ENCODE measurements around the gene CALHM5. TPM values are rescaled to one million over a fixed set of nuclear protein-coding genes. Genes with fewer than 3 reads are reported as not detected.

CALHM5 gene
- total RNA-seq, 2 donors from 2014 or later = 0.32 to 1.8 TPM

- H3K9me3 ChIP-seq = no peaks in the 10 kb centered on the region
- TF ChIP-seq POLR2AphosphoS5 (IDR thresholded peaks at IDR 0.05) = no peak
- TF ChIP-seq CTCF (IDR thresholded peaks at IDR 0.05) = no peak
- H3K27me3 ChIP-seq (replicated peaks; ENCODE audit: insufficient read depth) = no peaks in the 10 kb centered on the region
- no peak for DNase-seq (ENCODE audit: low spot score)
- H3K27ac ChIP-seq = no peak overlapping the region
- no peaks in the 10 kb centered on the region for H3K36me3 ChIP-seq
- intact Hi-C loops (cut with DNase I) = loop anchor here (10.0 kb wide), 1 partner anchor 48 kb away; the partner anchor contains the start of gene CALHM5
- no peak overlapping the region for H3K4me3 ChIP-seq
- WGBS = 65% methylated on average over 3 of the region's 3 CpGs
- H3K4me1 ChIP-seq (replicated peaks) = no peaks in the 10 kb centered on the region
Observed at GRCh38 chr6:116562614-116563013, 51.2 kb downstream of the CALHM5 start.

DNA sequence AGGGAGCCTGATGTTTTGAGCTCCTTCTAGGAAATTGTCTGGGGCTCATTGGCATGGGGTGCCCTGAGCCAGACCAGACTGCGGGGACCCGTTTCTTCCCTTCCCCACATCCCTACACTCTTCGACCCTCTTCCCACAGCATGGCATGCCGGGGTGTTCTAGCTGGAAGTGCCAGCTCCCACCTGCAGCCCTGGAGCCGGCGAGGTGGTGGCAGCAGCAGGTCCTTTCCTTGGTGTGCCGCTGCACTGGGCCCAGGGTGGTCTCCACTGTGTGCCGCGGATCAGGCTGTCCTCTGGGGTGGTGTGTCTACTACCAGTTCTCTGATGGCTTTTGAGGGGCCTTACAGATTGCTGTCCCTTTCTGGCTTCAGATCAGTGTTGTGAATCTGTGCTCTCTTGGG, 52.4 kb downstream of the CALHM5 start:
- Histone ChIP-seq H3K27ac (no peak overlapping the region), H3K9me3 (no peaks in the 10 kb centered on the region), H3K4me3 (no peak overlapping the region), H3K36me3 (no peaks in the 10 kb centered on the region), H3K27me3 (replicated peaks; ENCODE audit: insufficient read depth) (no peaks in the 10 kb centered on the region), H3K4me1 (replicated peaks) (no peaks in the 10 kb centered on the region)
- intact Hi-C loops (cut with DNase I) = loop anchor here (10.0 kb wide), 1 partner anchor 49 kb away; the partner anchor contains the start of gene CALHM5
- 82% methylated on average over 9 of the region's 9 CpGs for WGBS
- DNase-seq (ENCODE audit: low spot score) = no peak
- no peak for TF ChIP-seq POLR2AphosphoS5 (IDR thresholded peaks at IDR 0.05)
- TF ChIP-seq CTCF (IDR thresholded peaks at IDR 0.05) = no peak
- TF ChIP-seq POLR2A (IDR thresholded peaks at IDR 0.05) = no peak

GRCh38 chr6:116564311-116564710, 52.9 kb downstream of the CALHM5 start:
- TF ChIP-seq POLR2AphosphoS5 (IDR thresholded peaks at IDR 0.05) = no peak
- TF ChIP-seq CTCF (IDR thresholded peaks at IDR 0.05) = no peak
- TF ChIP-seq POLR2A (IDR thresholded peaks at IDR 0.05) = no peak
- no peak overlapping the region for H3K4me3 ChIP-seq
- no peak for DNase-seq (ENCODE audit: low spot score)
- no peaks in the 10 kb centered on the region for H3K36me3 ChIP-seq
- H3K27me3 ChIP-seq (replicated peaks; ENCODE audit: insufficient read depth) = no peaks in the 10 kb centered on the region
- no peaks in the 10 kb centered on the region for H3K4me1 ChIP-seq (replicated peaks)
- intact Hi-C loops (cut with DNase I) = loop anchor here (10.0 kb wide), 1 partner anchor 50 kb away; the partner anchor contains the start of gene CALHM5
- no peak overlapping the region for H3K27ac ChIP-seq
- 75% methylated on average over 7 of the region's 7 CpGs for WGBS
- H3K9me3 ChIP-seq = no peaks in the 10 kb centered on the region

DNA sequence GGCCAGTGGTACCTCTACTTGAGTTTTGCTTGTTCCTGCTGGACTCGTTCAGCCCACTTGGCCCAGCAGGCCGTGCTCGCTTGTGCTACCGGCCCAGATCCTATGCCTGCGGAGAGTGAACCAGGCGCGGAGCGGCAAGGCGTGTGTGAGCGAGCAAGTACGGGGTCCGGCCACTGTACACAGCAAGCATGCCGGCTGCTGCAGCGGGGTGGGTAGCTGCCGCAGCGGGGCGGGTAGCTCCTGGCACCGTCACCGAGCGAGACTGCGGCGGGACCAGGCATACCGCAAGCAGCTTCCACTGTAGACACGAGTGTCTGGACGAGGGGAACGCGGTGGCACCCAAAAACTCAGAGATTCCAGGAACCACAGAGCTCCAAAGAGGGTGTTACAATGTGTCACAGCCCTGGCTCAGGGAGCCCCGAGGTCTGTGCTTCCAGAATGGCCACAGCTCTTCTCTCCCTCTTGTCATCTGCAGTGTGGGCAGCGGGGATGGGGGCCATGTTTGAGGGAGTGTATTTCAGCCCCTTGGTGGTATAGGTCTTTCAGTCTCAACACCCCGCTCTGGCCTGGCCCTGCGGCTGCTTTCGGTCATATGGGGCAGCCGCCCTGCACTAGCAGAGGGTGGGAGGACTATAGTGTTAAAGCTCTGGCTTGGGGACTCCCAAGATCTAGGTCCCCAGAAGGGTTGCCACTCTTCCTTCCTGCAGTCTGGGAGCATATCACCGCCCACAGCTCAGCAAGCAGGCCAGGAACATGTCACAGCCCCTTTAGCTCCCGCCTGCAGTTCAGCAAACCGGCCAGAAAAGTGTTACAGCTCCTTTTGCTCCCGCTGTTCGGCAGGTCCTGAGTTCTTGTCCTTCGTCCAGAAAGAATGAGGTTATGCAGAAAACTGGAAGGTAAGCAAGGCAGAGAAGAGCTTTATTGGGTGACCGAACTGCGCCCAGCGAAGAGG, 53.8 kb downstream of the CALHM5 start:
- Histone ChIP-seq H3K4me1 (replicated peaks) (no peaks in the 10 kb centered on the region), H3K27ac (no peak overlapping the region), H3K27me3 (replicated peaks; ENCODE audit: insufficient read depth) (no peaks in the 10 kb centered on the region), H3K36me3 (no peaks in the 10 kb centered on the region), H3K4me3 (peak overlapping the region; percentile 14 to 19), H3K9me3 (no peaks in the 10 kb centered on the region)
- 62% methylated on average over 42 of the region's 42 CpGs for WGBS
- intact Hi-C loops (cut with DNase I) = loop anchor here (5.0 to 10.0 kb wide), 2 partner anchors 50 to 293 kb away; partner anchors contain the start of gene CALHM5
- DNase-seq (ENCODE audit: low spot score) = no peak
- TF ChIP-seq POLR2AphosphoS5 (IDR thresholded peaks at IDR 0.05) (no peak), POLR2A (IDR thresholded peaks at IDR 0.05) (no peak), CTCF (IDR thresholded peaks at IDR 0.05) (no peak)
